Thymus (tissue), 11 donors: ENCODE measurements around the gene PLXNA1. TPM values are rescaled to one million over a fixed set of nuclear protein-coding genes. Genes with fewer than 3 reads are reported as not detected.
A peak's percentile ranks its signal among the peaks of the same experiment; 100 is the strongest.

Source experiments
- DNase-seq, 9 donors: peaks; one replicate each; pipeline ENCODE4 v3.0.0-alpha.2; 2013; ENCODE audit warnings: low spot score in 9 of 9, low read depth in 6 of 9, missing footprints in 1 of 9
- H3K27ac ChIP-seq, 2 donors: one replicate each; pipeline ENCODE4 v1.5.1; 2013; ENCODE audit warnings: control low read depth in 1 of 2, low read depth in 1 of 2, low read length in 1 of 2, mild to moderate bottlenecking in 1 of 2, moderate library complexity in 1 of 2
- H3K27me3 ChIP-seq, 2 donors: one replicate each; pipeline ENCODE4 v1.5.1; 2013; ENCODE audit warnings: low read length in 1 of 2; ENCODE audit not compliant: control insufficient read depth in 2 of 2, insufficient read depth in 1 of 2
- H3K36me3 ChIP-seq, 2 donors: one replicate each; pipeline ENCODE4 v1.5.1; 2013; ENCODE audit warnings: low read length in 1 of 2, mild to moderate bottlenecking in 1 of 2, moderate library complexity in 1 of 2; ENCODE audit not compliant: control insufficient read depth in 2 of 2, insufficient read depth in 2 of 2
- H3K4me1 ChIP-seq, 2 donors: one replicate each; pipeline ENCODE4 v1.5.1; 2013; ENCODE audit warnings: low read length in 2 of 2; ENCODE audit not compliant: control insufficient read depth in 2 of 2, insufficient read depth in 2 of 2
- H3K4me3 ChIP-seq, 2 donors: one replicate each; pipeline ENCODE4 v1.5.1; 2013; ENCODE audit warnings: low read length in 2 of 2, control low read depth in 1 of 2, mild to moderate bottlenecking in 1 of 2
- H3K9me3 ChIP-seq, 2 donors: one replicate each; pipeline ENCODE4 v1.5.1; 2013; ENCODE audit warnings: low read length in 1 of 2, mild to moderate bottlenecking in 1 of 2; ENCODE audit not compliant: control insufficient read depth in 2 of 2, insufficient read depth in 1 of 2
- WGBS: extraction: QIAGEN DNeasy Blood & Tissue Kit; methylation state at CpG from one replicate; pipeline ENCODE4 v1.1.7; 2013; 5-methylcytosine and 5-hydroxymethylcytosine counted together
- polyA plus RNA-seq: library from polyadenylated mRNA; stranded (reverse); fragments of 200-250 nt; gene quantifications from one replicate; pipeline ENCODE4 v1.2.3, GENCODE V29; 2013
- total RNA-seq: library from RNA; stranded (reverse); fragments of 120-200 nt; gene quantifications from one replicate; pipeline ENCODE4 v1.2.4, GENCODE V29; 2013
- donor health status: healthy.

The PLXNA1 gene
- total and polyA plus RNA-seq, 2 donors: 7.6 to 9.6 TPM

DNA sequence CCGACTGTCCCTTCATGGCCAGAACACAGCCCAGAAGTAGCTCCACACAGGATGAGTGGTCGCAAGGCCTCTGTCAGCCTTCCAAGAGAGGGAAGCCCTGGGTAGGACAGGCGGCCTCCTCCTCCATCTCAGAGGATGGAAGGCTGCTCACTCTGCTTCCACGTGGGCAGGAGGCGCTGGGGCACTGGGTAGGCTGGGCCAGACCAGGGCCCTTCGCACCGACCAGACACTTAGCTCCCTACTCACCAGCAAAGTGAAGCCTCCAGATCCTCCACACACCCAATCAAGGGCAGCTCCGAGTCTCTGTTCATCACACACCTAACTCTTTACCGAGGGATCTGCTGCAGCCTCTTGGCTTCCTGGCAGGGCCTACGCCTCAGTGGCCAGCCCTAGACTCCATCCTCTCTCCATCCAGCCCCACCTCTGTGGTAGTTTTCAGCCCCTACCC, 24.3 kb upstream of the PLXNA1 start:
- DNase-seq: no peak

GRCh38 chr3:126959136-126959920, 23.6 kb upstream of the PLXNA1 start:
- Histone ChIP-seq H3K27me3 (no peaks in the 10 kb centered on the region), H3K9me3 (no peaks in the 10 kb centered on the region), H3K27ac (no peak overlapping the region), H3K36me3 (no peaks in the 10 kb centered on the region), H3K4me3 (no peak overlapping the region), H3K4me1 (peaks cover 0 to 20% of the 10 kb centered on the region in 2 donors)
- 89% methylated on average over 10 of the region's 10 CpGs for WGBS
- DNase-seq: no peak

More for the DNA sequence above, 24.3 kb upstream of the PLXNA1 start:
- H3K9me3 ChIP-seq: no peaks in the 10 kb centered on the region
- peaks cover 0 to 20% of the 10 kb centered on the region in 2 donors for H3K4me1 ChIP-seq
- WGBS: 93% methylated on average over 10 of the region's 10 CpGs
- no peaks in the 10 kb centered on the region for H3K36me3 ChIP-seq
- no peak overlapping the region for H3K4me3 ChIP-seq
- H3K27me3 ChIP-seq: no peaks in the 10 kb centered on the region
- H3K27ac ChIP-seq: no peak overlapping the region

GRCh38 chr3:126959921-126960603, 22.9 kb upstream of the PLXNA1 start:
- no peaks in the 10 kb centered on the region for H3K9me3 ChIP-seq
- no peaks in the 10 kb centered on the region for H3K36me3 ChIP-seq
- H3K4me1 ChIP-seq: peaks cover 0 to 17% of the 10 kb centered on the region in 2 donors
- WGBS: 94% methylated on average over 17 of the region's 17 CpGs
- no peak overlapping the region for H3K4me3 ChIP-seq
- H3K27ac ChIP-seq: no peak overlapping the region
- DNase-seq: no peak
- no peaks in the 10 kb centered on the region for H3K27me3 ChIP-seq

- no peaks in the 10 kb centered on the region for H3K27me3 ChIP-seq
- H3K4me3 ChIP-seq: no peak overlapping the region
- DNase-seq: no peak
- no peak overlapping the region for H3K27ac ChIP-seq
- no peaks in the 10 kb centered on the region for H3K9me3 ChIP-seq
- peaks cover 0 to 17% of the 10 kb centered on the region in 2 donors for H3K4me1 ChIP-seq
- 93% methylated on average over 17 of the region's 17 CpGs for WGBS
- H3K36me3 ChIP-seq: no peaks in the 10 kb centered on the region
Observed at GRCh38 chr3:126960604-126960995, 22.3 kb upstream of the PLXNA1 start.

DNA sequence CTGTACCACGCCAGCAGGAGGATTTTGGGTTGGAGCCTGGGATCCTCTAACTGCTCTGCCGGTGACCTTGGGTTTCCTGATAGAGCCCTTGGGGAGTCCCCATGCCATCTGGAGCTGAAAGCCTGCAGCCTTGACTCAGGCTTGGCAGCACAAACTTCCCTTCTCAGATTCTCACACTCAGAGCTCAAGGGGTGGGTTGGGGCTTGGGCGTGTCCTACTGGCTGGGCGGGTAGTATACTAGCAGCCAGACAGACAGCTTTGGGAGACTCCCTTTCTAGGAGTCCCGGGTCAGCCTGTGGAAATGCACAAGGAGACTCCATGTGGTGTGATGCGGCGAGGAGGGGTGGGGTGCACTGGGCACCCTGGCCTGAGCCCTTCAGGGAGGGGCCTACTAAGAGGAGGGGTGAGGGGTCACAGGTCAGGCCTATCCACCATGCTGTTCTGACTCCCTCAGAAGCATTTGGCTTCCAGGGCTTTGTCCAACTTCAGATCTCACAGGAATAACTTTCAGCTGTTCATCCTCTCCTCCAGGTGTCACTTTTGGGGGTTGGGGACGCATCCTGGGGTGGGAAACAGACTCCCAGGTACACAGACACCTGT, 21.6 kb upstream of the PLXNA1 start:
- Histone ChIP-seq H3K27ac (peak overlapping the region; percentile 32 to 37), H3K4me3 (no peak overlapping the region), H3K4me1 (peaks cover 0 to 17% of the 10 kb centered on the region in 2 donors), H3K9me3 (no peaks in the 10 kb centered on the region), H3K27me3 (no peaks in the 10 kb centered on the region), H3K36me3 (no peaks in the 10 kb centered on the region)
- peak in 1 of 9 donors; percentile 26 for DNase-seq
- 92% methylated on average over 8 of the region's 8 CpGs for WGBS

DNA sequence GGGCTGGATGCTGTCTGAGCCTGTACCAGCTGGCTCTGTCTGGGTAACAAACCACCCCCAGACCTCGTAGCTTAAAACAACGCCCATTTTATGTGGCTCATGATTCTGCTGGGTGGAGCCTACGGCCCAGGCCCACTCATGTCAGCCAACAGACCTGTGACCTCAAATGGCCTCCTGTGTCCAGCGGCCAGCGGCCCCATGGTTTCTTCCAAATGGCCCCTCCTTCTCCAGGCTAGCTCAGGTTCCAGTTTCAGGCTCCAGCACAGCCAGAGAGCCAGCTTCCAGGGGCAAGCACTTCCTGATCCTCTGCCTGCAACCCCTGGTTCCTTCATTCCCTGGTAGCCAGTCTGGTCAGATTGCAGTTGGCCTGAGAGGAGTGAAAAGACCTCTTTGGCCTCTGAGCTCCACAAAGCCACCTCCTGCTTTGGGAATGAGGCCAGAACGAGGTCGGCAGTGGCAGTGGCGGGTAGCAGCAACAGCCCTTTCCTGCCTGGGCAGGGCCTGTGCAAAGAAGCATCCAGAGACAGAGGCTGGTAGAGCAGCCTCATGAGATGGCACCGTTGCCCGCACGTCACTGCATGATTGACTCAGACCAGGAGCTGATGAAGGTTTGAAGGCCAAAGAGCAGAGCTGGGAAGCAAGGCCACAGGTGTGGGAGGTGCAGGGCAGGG, 21.0 kb upstream of the PLXNA1 start:
- Histone ChIP-seq H3K9me3 (no peaks in the 10 kb centered on the region), H3K27me3 (no peaks in the 10 kb centered on the region), H3K27ac (peak overlapping the region; percentile 37), H3K4me3 (no peak overlapping the region), H3K4me1 (peaks cover 0 to 17% of the 10 kb centered on the region in 2 donors), H3K36me3 (no peaks in the 10 kb centered on the region)
- no peak for DNase-seq
- WGBS: 91% methylated on average over 11 of the region's 11 CpGs

DNA sequence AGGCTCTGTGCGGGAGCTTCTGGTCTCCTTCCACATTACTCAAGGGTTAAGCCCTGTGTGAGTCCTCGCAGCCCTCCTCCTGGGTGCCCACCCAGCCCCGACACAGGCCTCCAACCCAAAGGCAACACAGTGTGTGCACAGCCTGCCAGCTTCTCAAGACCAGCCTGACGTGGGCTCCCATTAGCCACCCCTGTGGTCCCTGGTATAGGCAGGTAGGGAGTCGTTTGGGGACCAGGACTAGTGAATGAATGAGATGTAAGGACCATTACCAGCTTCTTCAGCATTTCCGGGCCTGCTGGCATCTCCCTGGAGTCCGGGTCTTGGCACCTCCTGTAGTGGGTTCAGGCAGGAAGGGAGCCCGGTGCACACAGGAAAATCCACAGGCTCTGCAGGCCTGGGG, 20.2 kb upstream of the PLXNA1 start:
- Histone ChIP-seq H3K4me1 (peaks cover 0 to 14% of the 10 kb centered on the region in 2 donors), H3K9me3 (no peaks in the 10 kb centered on the region), H3K27ac (no peak overlapping the region), H3K36me3 (no peaks in the 10 kb centered on the region), H3K27me3 (no peaks in the 10 kb centered on the region), H3K4me3 (no peak overlapping the region)
- WGBS: 97% methylated on average over 8 of the region's 8 CpGs
- DNase-seq: no peak

- H3K27ac ChIP-seq: no peak overlapping the region
- 96% methylated on average over 7 of the region's 7 CpGs for WGBS
- no peaks in the 10 kb centered on the region for H3K9me3 ChIP-seq
- no peaks in the 10 kb centered on the region for H3K36me3 ChIP-seq
- no peak overlapping the region for H3K4me3 ChIP-seq
- no peak for DNase-seq
- H3K27me3 ChIP-seq: no peaks in the 10 kb centered on the region
- H3K4me1 ChIP-seq: peaks cover 0 to 14% of the 10 kb centered on the region in 2 donors
Observed at GRCh38 chr3:126963261-126964190, 19.4 kb upstream of the PLXNA1 start.
